ENCODE data around the gene EXPH5.

DNA sequence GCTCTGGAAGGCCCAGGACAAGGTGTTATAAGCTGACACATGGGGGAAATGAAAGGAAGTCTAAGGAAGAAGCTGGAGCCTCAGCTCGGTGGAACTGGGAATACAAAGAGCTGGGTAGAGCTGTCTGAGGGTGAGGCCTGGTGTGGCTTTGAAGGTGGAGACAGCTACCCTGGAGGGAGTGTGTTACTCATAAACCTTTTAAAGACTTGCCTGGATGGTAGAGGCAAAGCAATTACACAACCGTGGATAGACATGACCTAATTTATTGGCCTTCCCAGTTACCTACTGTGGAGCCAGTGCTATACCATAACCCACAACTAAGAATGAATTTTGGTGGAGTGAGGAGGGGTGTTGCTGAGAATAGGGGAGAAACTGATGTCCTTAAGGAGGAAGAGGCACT, 22.6 kb downstream of the EXPH5 start:
- TF ChIP-seq, protein P1, sequence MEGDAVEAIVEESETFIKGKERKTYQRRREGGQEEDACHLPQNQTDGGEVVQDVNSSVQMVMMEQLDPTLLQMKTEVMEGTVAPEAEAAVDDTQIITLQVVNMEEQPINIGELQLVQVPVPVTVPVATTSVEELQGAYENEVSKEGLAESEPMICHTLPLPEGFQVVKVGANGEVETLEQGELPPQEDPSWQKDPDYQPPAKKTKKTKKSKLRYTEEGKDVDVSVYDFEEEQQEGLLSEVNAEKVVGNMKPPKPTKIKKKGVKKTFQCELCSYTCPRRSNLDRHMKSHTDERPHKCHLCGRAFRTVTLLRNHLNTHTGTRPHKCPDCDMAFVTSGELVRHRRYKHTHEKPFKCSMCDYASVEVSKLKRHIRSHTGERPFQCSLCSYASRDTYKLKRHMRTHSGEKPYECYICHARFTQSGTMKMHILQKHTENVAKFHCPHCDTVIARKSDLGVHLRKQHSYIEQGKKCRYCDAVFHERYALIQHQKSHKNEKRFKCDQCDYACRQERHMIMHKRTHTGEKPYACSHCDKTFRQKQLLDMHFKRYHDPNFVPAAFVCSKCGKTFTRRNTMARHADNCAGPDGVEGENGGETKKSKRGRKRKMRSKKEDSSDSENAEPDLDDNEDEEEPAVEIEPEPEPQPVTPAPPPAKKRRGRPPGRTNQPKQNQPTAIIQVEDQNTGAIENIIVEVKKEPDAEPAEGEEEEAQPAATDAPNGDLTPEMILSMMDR (IDR thresholded peaks at IDR 0.05; ENCODE audit: low read depth, low read length, poor library complexity, severe bottlenecking), result no peak
- no peak for TF ChIP-seq EZH2phosphoT487 (IDR thresholded peaks at IDR 0.05; ENCODE audit: borderline replicate concordance, low read length)
